ENCODE results near the gene MEAF6.
"Not testable (repeated sequence)": the region's sequence is repeated elsewhere in the genome, so short reads cannot be mapped to it uniquely, and the experiment has no call there.

DNA sequence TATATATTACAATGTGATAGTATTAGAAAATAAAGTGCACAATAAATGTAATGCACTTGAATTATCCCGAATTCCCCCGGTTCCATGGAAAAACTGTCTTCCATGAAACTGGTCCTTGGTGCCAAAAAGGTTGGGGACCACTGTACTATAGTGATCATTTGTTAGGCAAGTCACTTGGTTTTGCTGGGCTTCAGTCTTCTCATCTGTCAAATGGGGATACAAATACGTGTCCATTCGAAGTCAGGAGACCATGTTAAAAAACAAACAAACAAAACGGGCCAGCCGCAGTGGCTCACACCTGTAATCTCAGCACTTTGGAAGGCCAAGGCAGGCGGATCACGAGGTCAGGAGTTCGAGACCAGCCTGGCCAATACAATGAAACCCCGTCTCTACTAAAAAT, 24.6 kb upstream of the MEAF6 start:
- TF ChIP-seq, protein P1, sequence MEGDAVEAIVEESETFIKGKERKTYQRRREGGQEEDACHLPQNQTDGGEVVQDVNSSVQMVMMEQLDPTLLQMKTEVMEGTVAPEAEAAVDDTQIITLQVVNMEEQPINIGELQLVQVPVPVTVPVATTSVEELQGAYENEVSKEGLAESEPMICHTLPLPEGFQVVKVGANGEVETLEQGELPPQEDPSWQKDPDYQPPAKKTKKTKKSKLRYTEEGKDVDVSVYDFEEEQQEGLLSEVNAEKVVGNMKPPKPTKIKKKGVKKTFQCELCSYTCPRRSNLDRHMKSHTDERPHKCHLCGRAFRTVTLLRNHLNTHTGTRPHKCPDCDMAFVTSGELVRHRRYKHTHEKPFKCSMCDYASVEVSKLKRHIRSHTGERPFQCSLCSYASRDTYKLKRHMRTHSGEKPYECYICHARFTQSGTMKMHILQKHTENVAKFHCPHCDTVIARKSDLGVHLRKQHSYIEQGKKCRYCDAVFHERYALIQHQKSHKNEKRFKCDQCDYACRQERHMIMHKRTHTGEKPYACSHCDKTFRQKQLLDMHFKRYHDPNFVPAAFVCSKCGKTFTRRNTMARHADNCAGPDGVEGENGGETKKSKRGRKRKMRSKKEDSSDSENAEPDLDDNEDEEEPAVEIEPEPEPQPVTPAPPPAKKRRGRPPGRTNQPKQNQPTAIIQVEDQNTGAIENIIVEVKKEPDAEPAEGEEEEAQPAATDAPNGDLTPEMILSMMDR (IDR thresholded peaks at IDR 0.05), result not testable (repeated sequence)
- TF ChIP-seq POLR2AphosphoS5 (IDR thresholded peaks at IDR 0.05), result not testable (repeated sequence)

Data from breast epithelium (tissue), 3 donors.